ENCODE results near the gene ANKRD27. TPM values are rescaled to one million over a fixed set of nuclear protein-coding genes. Genes with fewer than 3 reads are reported as not detected.

Gene ANKRD27
- total RNA-seq, 1 donor from 2014 or later, result 23.9 TPM

DNA sequence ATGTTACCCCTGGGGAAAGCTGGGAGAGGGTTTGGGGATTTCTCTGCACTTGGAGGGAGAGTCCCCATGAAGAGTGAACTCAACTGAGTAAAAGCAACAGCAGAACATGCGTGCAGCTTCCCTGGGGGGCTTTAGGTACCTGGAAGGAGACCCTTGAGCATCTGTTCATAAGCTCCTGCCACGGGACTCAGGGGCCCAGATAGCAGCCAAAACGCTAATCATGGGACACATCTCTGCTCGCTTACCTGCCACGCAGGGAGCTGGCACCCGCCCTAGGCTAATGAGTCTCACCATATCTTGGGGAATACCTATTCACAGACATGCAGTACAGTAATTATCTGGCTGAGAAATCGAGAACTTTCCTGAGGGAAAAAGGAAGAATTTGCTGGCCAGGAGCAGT is 60.1 kb downstream of the ANKRD27 start:
- no peak overlapping the region for H3K4me3 Mint-ChIP-seq (ENCODE audit: unreplicated experiment)
- no peak overlapping the region for H3K27ac Mint-ChIP-seq (ENCODE audit: unreplicated experiment)
- DNase-seq (ENCODE audit: low spot score), result peak; percentile 57
- H3K27me3 Mint-ChIP-seq (ENCODE audit: low read depth), result no peaks in the 10 kb centered on the region
- TF ChIP-seq CTCF (IDR thresholded peaks at IDR 0.05), result no peak
- peaks cover 41% of the 10 kb centered on the region for H3K36me3 Mint-ChIP-seq (ENCODE audit: low read depth)
- no peaks in the 10 kb centered on the region for H3K4me1 Mint-ChIP-seq (ENCODE audit: low read depth)
- H3K9me3 Mint-ChIP-seq (ENCODE audit: low read depth), result peaks cover 10% of the 10 kb centered on the region

- H3K27ac Mint-ChIP-seq (ENCODE audit: unreplicated experiment), result no peak overlapping the region
- H3K9me3 Mint-ChIP-seq (ENCODE audit: low read depth), result peaks cover 10% of the 10 kb centered on the region
- no peaks in the 10 kb centered on the region for H3K27me3 Mint-ChIP-seq (ENCODE audit: low read depth)
- no peaks in the 10 kb centered on the region for H3K4me1 Mint-ChIP-seq (ENCODE audit: low read depth)
- H3K36me3 Mint-ChIP-seq (ENCODE audit: low read depth), result peaks cover 42% of the 10 kb centered on the region
- DNase-seq (ENCODE audit: low spot score), result no peak
- TF ChIP-seq CTCF (IDR thresholded peaks at IDR 0.05), result no peak
- no peak overlapping the region for H3K4me3 Mint-ChIP-seq (ENCODE audit: unreplicated experiment)
These were observed 62.0 kb downstream of the ANKRD27 start for GRCh38 chr19:32613008-32613407.

DNA sequence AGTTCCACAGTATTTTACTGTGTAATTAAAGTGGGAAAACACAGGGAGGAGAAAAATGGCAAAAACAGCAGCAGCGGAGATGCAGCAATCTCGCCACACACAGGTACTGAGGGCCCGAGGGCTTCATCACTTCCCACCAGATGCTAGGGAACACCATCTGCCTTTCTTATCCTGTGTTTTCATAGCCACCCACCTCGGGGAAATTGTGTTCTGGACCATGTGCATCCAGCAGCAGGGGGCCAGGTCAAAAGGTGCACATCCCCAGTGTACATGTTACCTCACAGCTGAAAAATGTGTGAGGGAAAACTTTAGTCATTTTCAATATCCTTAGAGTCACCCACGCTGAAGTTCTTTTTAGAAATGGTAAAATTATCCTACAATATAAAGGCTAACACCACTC is 63.8 kb downstream of the ANKRD27 start:
- H3K36me3 Mint-ChIP-seq (ENCODE audit: low read depth), result peaks cover 39% of the 10 kb centered on the region
- H3K27ac Mint-ChIP-seq (ENCODE audit: unreplicated experiment), result no peak overlapping the region
- no peak overlapping the region for H3K4me3 Mint-ChIP-seq (ENCODE audit: unreplicated experiment)
- H3K27me3 Mint-ChIP-seq (ENCODE audit: low read depth), result no peaks in the 10 kb centered on the region
- DNase-seq (ENCODE audit: low spot score), result peak; percentile 14
- TF ChIP-seq CTCF (IDR thresholded peaks at IDR 0.05), result no peak
- H3K4me1 Mint-ChIP-seq (ENCODE audit: low read depth), result no peaks in the 10 kb centered on the region
- H3K9me3 Mint-ChIP-seq (ENCODE audit: low read depth), result peaks cover 10% of the 10 kb centered on the region

DNA sequence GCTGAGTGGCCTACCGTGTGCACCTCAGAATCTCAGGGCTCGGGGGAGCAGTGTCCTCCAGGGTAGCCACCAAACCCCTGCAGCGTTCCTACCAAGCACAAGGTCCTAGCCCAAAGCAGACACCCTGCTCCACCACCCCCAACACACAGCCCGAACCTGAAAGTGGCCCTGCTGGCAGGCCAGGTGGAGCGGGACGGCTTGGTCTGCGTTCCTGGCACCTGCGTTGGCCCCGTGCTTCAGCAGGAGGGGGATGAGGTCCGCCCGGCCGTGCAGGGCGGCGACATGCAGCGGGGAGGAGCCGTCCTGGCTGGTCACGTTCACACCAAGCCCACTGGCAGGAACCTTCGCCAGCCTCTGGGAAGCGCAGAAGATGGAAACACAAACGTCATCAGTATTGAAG is 67.5 kb downstream of the ANKRD27 start:
- no peak for TF ChIP-seq CTCF (IDR thresholded peaks at IDR 0.05)
- H3K27ac Mint-ChIP-seq (ENCODE audit: unreplicated experiment), result no peak overlapping the region
- H3K9me3 Mint-ChIP-seq (ENCODE audit: low read depth), result peaks cover 6% of the 10 kb centered on the region

GRCh38 chr19:32606289-32606688 is 68.7 kb downstream of the ANKRD27 start:
- Mint-ChIP-seq H3K4me1 (ENCODE audit: low read depth) (no peaks in the 10 kb centered on the region), H3K36me3 (ENCODE audit: low read depth) (peaks cover 21% of the 10 kb centered on the region), H3K27ac (ENCODE audit: unreplicated experiment) (no peak overlapping the region), H3K4me3 (ENCODE audit: unreplicated experiment) (no peak overlapping the region), H3K27me3 (ENCODE audit: low read depth) (no peaks in the 10 kb centered on the region), H3K9me3 (ENCODE audit: low read depth) (no peaks in the 10 kb centered on the region)
- DNase-seq (ENCODE audit: low spot score), result no peak
- no peak for TF ChIP-seq CTCF (IDR thresholded peaks at IDR 0.05)

More for the DNA sequence above, 67.5 kb downstream of the ANKRD27 start:
- Mint-ChIP-seq H3K4me3 (ENCODE audit: unreplicated experiment) (no peak overlapping the region), H3K4me1 (ENCODE audit: low read depth) (no peaks in the 10 kb centered on the region), H3K36me3 (ENCODE audit: low read depth) (peaks cover 23% of the 10 kb centered on the region), H3K27me3 (ENCODE audit: low read depth) (no peaks in the 10 kb centered on the region)
- no peak for DNase-seq (ENCODE audit: low spot score)

All from chondrocyte (in vitro differentiated cells).